H9 (cell line): Measurements from ENCODE around the gene LYRM7. TPM values are rescaled to one million over a fixed set of nuclear protein-coding genes. Genes with fewer than 3 reads are reported as not detected.

Experiments
- DNase-seq: peaks from one replicate; pipeline ENCODE4 v3.0.0-alpha.2; 2017
- H2AFZ ChIP-seq: one replicate; pipeline ENCODE4 v1.6.1; 2013; ENCODE audit warnings: mild to moderate bottlenecking, low read length, control low read depth, moderate library complexity
- H2AK5ac ChIP-seq: 2 replicates; pipeline ENCODE4 v1.6.1; 2013; ENCODE audit warnings: low read length, control low read depth, mixed read lengths; ENCODE audit not compliant: insufficient read length
- H2BK120ac ChIP-seq: one replicate; pipeline ENCODE4 v1.6.1; 2013; ENCODE audit warnings: low read depth, mild to moderate bottlenecking, low read length, control low read depth, inconsistent platforms; ENCODE audit not compliant: poor library complexity, severe bottlenecking
- H2BK12ac ChIP-seq: 2 replicates; pipeline ENCODE4 v1.6.1; 2013; ENCODE audit warnings: low read length, control low read depth, mixed read lengths, low read depth; ENCODE audit not compliant: insufficient read length
- H2BK15ac ChIP-seq: 2 replicates; pipeline ENCODE4 v1.6.1; 2013; ENCODE audit warnings: low read depth, low read length, control low read depth
- H2BK20ac ChIP-seq: one replicate; pipeline ENCODE4 v1.6.1; 2013; ENCODE audit warnings: low read depth, mild to moderate bottlenecking, low read length, control low read depth, inconsistent platforms; ENCODE audit not compliant: poor library complexity, severe bottlenecking
- H2BK5ac ChIP-seq: 2 replicates; pipeline ENCODE4 v1.6.1; 2013; ENCODE audit warnings: low read length, control low read depth, mixed read lengths; ENCODE audit not compliant: insufficient read length
- H3K14ac ChIP-seq: 2 replicates; pipeline ENCODE4 v1.6.1; 2013; ENCODE audit warnings: low read length, control low read depth; ENCODE audit not compliant: insufficient read depth
- H3K18ac ChIP-seq: 2 replicates; pipeline ENCODE4 v1.6.1; 2013; ENCODE audit warnings: low read depth, mild to moderate bottlenecking, mixed read lengths, low read length, control low read depth; ENCODE audit not compliant: insufficient read length
- H3K23ac ChIP-seq: 2 replicates; pipeline ENCODE4 v1.6.1; 2013; ENCODE audit warnings: low read length, control low read depth, mixed read lengths, low read depth; ENCODE audit not compliant: insufficient read length
- H3K23me2 ChIP-seq: 2 replicates; pipeline ENCODE4 v1.6.1; 2013; ENCODE audit warnings: low read depth, mild to moderate bottlenecking, mixed read lengths, low read length, control low read depth; ENCODE audit not compliant: insufficient read length, poor library complexity, severe bottlenecking
- H3K27ac ChIP-seq: 2 replicates; pipeline ENCODE4 v1.5.1; 2013; ENCODE audit warnings: low read length, control low read depth, mixed read lengths, low read depth; ENCODE audit not compliant: insufficient read length
- H3K27me3 ChIP-seq: 2 replicates; pipeline ENCODE4 v1.6.1; 2013; ENCODE audit warnings: low read length, control low read depth, inconsistent platforms; ENCODE audit not compliant: insufficient read depth
- H3K4ac ChIP-seq: 2 replicates; pipeline ENCODE4 v1.6.1; 2013; ENCODE audit warnings: low read depth, mild to moderate bottlenecking, control low read depth, inconsistent platforms, low read length, moderate library complexity
- H3K4me1 ChIP-seq: 2 replicates; pipeline ENCODE4 v1.6.1; 2013; ENCODE audit warnings: low read length, control low read depth, inconsistent platforms; ENCODE audit not compliant: insufficient read depth
- H3K4me2 ChIP-seq: 2 replicates; pipeline ENCODE4 v1.6.1; 2013; ENCODE audit warnings: low read length, control low read depth, mixed read lengths; ENCODE audit not compliant: insufficient read length, insufficient read depth
- H3K56ac ChIP-seq: 2 replicates; pipeline ENCODE4 v1.6.1; 2013; ENCODE audit warnings: low read depth, mild to moderate bottlenecking, mixed read lengths, low read length, control low read depth; ENCODE audit not compliant: insufficient read length
- H3K79me1 ChIP-seq: 2 replicates; pipeline ENCODE4 v1.6.1; 2013; ENCODE audit warnings: low read depth, mild to moderate bottlenecking, moderate library complexity, low read length, control low read depth, inconsistent platforms; ENCODE audit not compliant: insufficient read depth, poor library complexity, severe bottlenecking
- H3K79me2 ChIP-seq: 2 replicates; pipeline ENCODE4 v1.6.1; 2013; ENCODE audit warnings: low read length, control low read depth, inconsistent platforms; ENCODE audit not compliant: insufficient read depth
- H3K9ac ChIP-seq: 2 replicates; pipeline ENCODE4 v1.6.1; 2013; ENCODE audit warnings: low read length, control low read depth, mixed read lengths; ENCODE audit not compliant: insufficient read length; ENCODE audit errors: extremely low read depth
- H3K9me3 ChIP-seq: one replicate; pipeline ENCODE4 v1.6.1; 2013; ENCODE audit warnings: low read depth, low read length, inconsistent platforms; ENCODE audit not compliant: control insufficient read depth
- H3T11ph ChIP-seq: one replicate; pipeline ENCODE4 v1.6.1; 2013; ENCODE audit warnings: mild to moderate bottlenecking, low read length, control low read depth, inconsistent platforms
- H4K20me1 ChIP-seq: one replicate; pipeline ENCODE4 v1.6.1; 2013; ENCODE audit not compliant: control insufficient read depth, insufficient read length, insufficient read depth
- H4K5ac ChIP-seq: 2 replicates; pipeline ENCODE4 v1.6.1; 2013; ENCODE audit warnings: low read depth, mild to moderate bottlenecking, mixed read lengths, low read length, control low read depth; ENCODE audit not compliant: insufficient read length
- H4K8ac ChIP-seq: replicated peaks from 2 replicates; pipeline ENCODE4 v1.6.1; 2013; ENCODE audit warnings: low read length, control low read depth, mixed read lengths, low read depth; ENCODE audit not compliant: insufficient read length
- H4K91ac ChIP-seq: 2 replicates; pipeline ENCODE4 v1.6.1; 2013; ENCODE audit warnings: low read depth, mild to moderate bottlenecking, moderate library complexity, mixed read lengths, low read length, control low read depth; ENCODE audit not compliant: insufficient read length
- H3K27ac Mint-ChIP-seq, 3 experiments: 2 replicates in 2 of 3; 3 replicates in 1 of 3; pipeline ENCODE4 v1.8.0; 2020 to 2021; ENCODE audit warnings: mixed read lengths in 3 of 3, mild to moderate bottlenecking in 1 of 3, moderate library complexity in 1 of 3
- H3K27me3 Mint-ChIP-seq: 2 replicates; pipeline ENCODE4 v1.8.0; 2021; ENCODE audit warnings: low read depth, mild to moderate bottlenecking, moderate library complexity, mixed read lengths
- H3K36me3 Mint-ChIP-seq, 3 experiments: 2 replicates in 2 of 3; 3 replicates in 1 of 3; pipeline ENCODE4 v1.8.0; 2020 to 2021; ENCODE audit warnings: low read depth in 3 of 3, mixed read lengths in 3 of 3; ENCODE audit not compliant: insufficient read depth in 1 of 3
- H3K4me1 Mint-ChIP-seq, 2 experiments: 2 replicates each; pipeline ENCODE4 v1.8.0; 2020; ENCODE audit warnings: mixed read lengths in 2 of 2
- H3K4me3 Mint-ChIP-seq, 2 experiments: 2 replicates in 1 of 2; 3 replicates in 1 of 2; pipeline ENCODE4 v1.8.0; 2020 to 2021; ENCODE audit warnings: mild to moderate bottlenecking in 2 of 2, mixed read lengths in 2 of 2, moderate library complexity in 1 of 2
- H3K9me3 Mint-ChIP-seq, 2 experiments: 2 replicates in 1 of 2; 3 replicates in 1 of 2; pipeline ENCODE4 v1.8.0; 2020; ENCODE audit warnings: mild to moderate bottlenecking in 2 of 2, mixed read lengths in 2 of 2, moderate library complexity in 1 of 2
- CTCF ChIP-seq: fragments of 200-600 bp; sonication (generic); conservative IDR thresholded peaks from 3 replicates; pipeline ENCODE4 v1.8.0; 2021; ENCODE audit warnings: antibody characterized with exemption, mild to moderate bottlenecking
- WGBS: extraction: QIAGEN DNeasy Blood & Tissue Kit; methylation state at CpG from one replicate; pipeline ENCODE4 v1.1.7; 2013; ENCODE audit warnings: missing lambda C conversion rate, low lambda C conversion rate, mixed read lengths; ENCODE audit not compliant: insufficient read length; ENCODE audit errors: extremely low coverage; 5-methylcytosine and 5-hydroxymethylcytosine counted together
- total RNA-seq: library from RNA; stranded (reverse); gene quantifications from 2 replicates; pipeline ENCODE4 v1.2.1, GENCODE V29; 2021

The LYRM7 gene
- total RNA-seq, 1 experiment from 2014 or later = 7.0 TPM

GRCh38 chr5:131239686-131240085 is 68.9 kb downstream of the LYRM7 start:
- no peak overlapping the region for H4K5ac ChIP-seq
- no peak overlapping the region for H3K56ac ChIP-seq
- no peak overlapping the region for H3K27ac ChIP-seq
- no peak overlapping the region for H3K27ac Mint-ChIP-seq
- H3K79me2 ChIP-seq = no peaks in the 10 kb centered on the region
- no peaks in the 10 kb centered on the region for H3K9me3 ChIP-seq
- no peak overlapping the region for H3K23ac ChIP-seq
- H3K4me2 ChIP-seq = no peak overlapping the region
- H2BK12ac ChIP-seq = no peak overlapping the region
- no peak overlapping the region for H3T11ph ChIP-seq
- H2AFZ ChIP-seq = no peak overlapping the region
- no peak overlapping the region for H2BK120ac ChIP-seq
- H3K23me2 ChIP-seq = no peaks in the 10 kb centered on the region
- H3K9ac ChIP-seq = no peak overlapping the region
- no peaks in the 10 kb centered on the region for H4K20me1 ChIP-seq
- H3K27me3 ChIP-seq = no peaks in the 10 kb centered on the region
- H3K79me1 ChIP-seq = no peaks in the 10 kb centered on the region
- H3K27me3 Mint-ChIP-seq = no peaks in the 10 kb centered on the region; the same call in 1 of the 2 replicates
- H3K4me3 Mint-ChIP-seq = no peak overlapping the region
- H2AK5ac ChIP-seq = no peak overlapping the region
- H2BK5ac ChIP-seq = no peak overlapping the region
- H2BK15ac ChIP-seq = no peak overlapping the region
- no peak for DNase-seq
- no peak overlapping the region for H3K18ac ChIP-seq
- H3K4me1 Mint-ChIP-seq = no peaks in the 10 kb centered on the region
- H3K4ac ChIP-seq = no peak overlapping the region
- H3K36me3 Mint-ChIP-seq = no peaks in the 10 kb centered on the region
- no peak overlapping the region for H4K91ac ChIP-seq
- H3K9me3 Mint-ChIP-seq = no peaks in the 10 kb centered on the region
- no CpG with 5 or more reads among the region's 1 CpG for WGBS
- no peak overlapping the region for H3K14ac ChIP-seq
- no peaks in the 10 kb centered on the region for H3K4me1 ChIP-seq
- H4K8ac ChIP-seq = no peak overlapping the region
- no peak for TF ChIP-seq CTCF
- H2BK20ac ChIP-seq = no peak overlapping the region
